ENCODE data around the gene C2CD4D.

C2CD4D gene

GRCh38 chr1:151827853-151828252 is 11.8 kb downstream of the C2CD4D start:
- Histone ChIP-seq H3K27ac (no peak overlapping the region), H3K4me1 (ENCODE audit: low read depth, poor library complexity, severe bottlenecking) (peaks cover 14% of the 10 kb centered on the region), H3K4me2 (no peak overlapping the region), H3K27me3 (ENCODE audit: insufficient read depth, low read depth) (no peaks in the 10 kb centered on the region; the same call in 1 of the 2 replicates), H3K9ac (no peak overlapping the region), H3K79me2 (ENCODE audit: insufficient read depth, low read depth) (no peaks in the 10 kb centered on the region), H3K36me3 (ENCODE audit: insufficient read depth) (no peaks in the 10 kb centered on the region), H4K20me1 (ENCODE audit: insufficient read depth) (no peaks in the 10 kb centered on the region), H2AFZ (ENCODE audit: low read depth) (no peak overlapping the region), H3K4me3 (IDR thresholded peaks at IDR 0.05; ENCODE audit: insufficient read depth, low read depth, low read length) (no peak overlapping the region)
- no peak for TF ChIP-seq CTCF (conservative IDR thresholded peaks at IDR 0.05; ENCODE audit: low read depth, low read length)

- Histone ChIP-seq H4K20me1 (ENCODE audit: insufficient read depth) (no peaks in the 10 kb centered on the region), H2AFZ (ENCODE audit: low read depth) (no peak overlapping the region), H3K4me2 (no peak overlapping the region), H3K4me3 (IDR thresholded peaks at IDR 0.05; ENCODE audit: insufficient read depth, low read depth, low read length) (no peak overlapping the region), H3K4me1 (ENCODE audit: low read depth, poor library complexity, severe bottlenecking) (peaks cover 12% of the 10 kb centered on the region), H3K27ac (no peak overlapping the region), H3K79me2 (ENCODE audit: insufficient read depth, low read depth) (no peaks in the 10 kb centered on the region), H3K36me3 (ENCODE audit: insufficient read depth) (no peaks in the 10 kb centered on the region), H3K9ac (no peak overlapping the region), H3K27me3 (ENCODE audit: insufficient read depth, low read depth) (no peaks in the 10 kb centered on the region; the same call in 1 of the 2 replicates)
- no peak for TF ChIP-seq CTCF (conservative IDR thresholded peaks at IDR 0.05; ENCODE audit: low read depth, low read length)
Observed at GRCh38 chr1:151825751-151826660, 13.6 kb downstream of the C2CD4D start.

- H3K36me3 ChIP-seq (ENCODE audit: insufficient read depth): no peaks in the 10 kb centered on the region
- no peak overlapping the region for H2AFZ ChIP-seq (ENCODE audit: low read depth)
- no peaks in the 10 kb centered on the region for H4K20me1 ChIP-seq (ENCODE audit: insufficient read depth)
- H3K4me2 ChIP-seq: no peak overlapping the region
- H3K27me3 ChIP-seq (ENCODE audit: insufficient read depth, low read depth): no peaks in the 10 kb centered on the region; the same call in 1 of the 2 replicates
- TF ChIP-seq CTCF (conservative IDR thresholded peaks at IDR 0.05; ENCODE audit: low read depth, low read length): no peak
- H3K4me3 ChIP-seq (IDR thresholded peaks at IDR 0.05; ENCODE audit: insufficient read depth, low read depth, low read length): no peak overlapping the region
- peaks cover 14% of the 10 kb centered on the region for H3K4me1 ChIP-seq (ENCODE audit: low read depth, poor library complexity, severe bottlenecking)
- H3K27ac ChIP-seq: no peak overlapping the region
- H3K79me2 ChIP-seq (ENCODE audit: insufficient read depth, low read depth): no peaks in the 10 kb centered on the region
- H3K9ac ChIP-seq: no peak overlapping the region
Observed at GRCh38 chr1:151825204-151825603, 14.4 kb downstream of the C2CD4D start.

- Histone ChIP-seq H3K27ac (no peak overlapping the region), H2AFZ (ENCODE audit: low read depth) (no peak overlapping the region), H4K20me1 (ENCODE audit: insufficient read depth) (no peaks in the 10 kb centered on the region), H3K4me3 (IDR thresholded peaks at IDR 0.05; ENCODE audit: insufficient read depth, low read depth, low read length) (no peak overlapping the region), H3K36me3 (ENCODE audit: insufficient read depth) (no peaks in the 10 kb centered on the region), H3K4me1 (ENCODE audit: low read depth, poor library complexity, severe bottlenecking) (peaks cover 14% of the 10 kb centered on the region), H3K4me2 (no peak overlapping the region), H3K79me2 (ENCODE audit: insufficient read depth, low read depth) (no peaks in the 10 kb centered on the region), H3K27me3 (ENCODE audit: insufficient read depth, low read depth) (no peaks in the 10 kb centered on the region; the same call in 1 of the 2 replicates), H3K9ac (no peak overlapping the region)
- no peak for TF ChIP-seq CTCF (conservative IDR thresholded peaks at IDR 0.05; ENCODE audit: low read depth, low read length)
Observed at GRCh38 chr1:151823175-151823574, 16.4 kb downstream of the C2CD4D start.
